ENCODE measurements around the gene PLAGL1.

Gene PLAGL1

GRCh38 chr6:144008846-144009245 is 787 bp upstream of the PLAGL1 start:
- DNase-seq (ENCODE audit: low read depth), result no peak

- DNase-seq (ENCODE audit: low read depth), result no peak
These were observed 460 bp downstream of the PLAGL1 start for GRCh38 chr6:144007478-144008119.

GRCh38 chr6:144006736-144007477 is 1.2 kb downstream of the PLAGL1 start:
- DNase-seq (ENCODE audit: low read depth), result no peak

GRCh38 chr6:143999406-143999805 is 8.7 kb downstream of the PLAGL1 start:
- no peak for DNase-seq (ENCODE audit: low read depth)

- DNase-seq (ENCODE audit: low read depth), result no peak
These were observed 9.4 kb downstream of the PLAGL1 start for GRCh38 chr6:143998686-143999085.

GRCh38 chr6:143993965-143994646 is 14.0 kb downstream of the PLAGL1 start:
- DNase-seq (ENCODE audit: low read depth), result no peak

GRCh38 chr6:143992285-143992684 is 15.8 kb downstream of the PLAGL1 start:
- DNase-seq (ENCODE audit: low read depth), result no peak

- DNase-seq (ENCODE audit: low read depth), result no peak
These were observed 21.5 kb downstream of the PLAGL1 start for GRCh38 chr6:143986463-143987065.

GRCh38 chr6:143984666-143985065 is 23.4 kb downstream of the PLAGL1 start:
- no peak for DNase-seq (ENCODE audit: low read depth)

GRCh38 chr6:143982968-143983367 is 25.1 kb downstream of the PLAGL1 start:
- no peak for DNase-seq (ENCODE audit: low read depth)

GRCh38 chr6:143980921-143981320 is 27.1 kb downstream of the PLAGL1 start:
- no peak for DNase-seq (ENCODE audit: low read depth)

- no peak for DNase-seq (ENCODE audit: low read depth)
These were observed 31.2 kb downstream of the PLAGL1 start for GRCh38 chr6:143976806-143977349.

GRCh38 chr6:143974089-143974488 is 34.0 kb downstream of the PLAGL1 start:
- no peak for DNase-seq (ENCODE audit: low read depth)

GRCh38 chr6:143973097-143973966 is 34.7 kb downstream of the PLAGL1 start:
- no peak for DNase-seq (ENCODE audit: low read depth)

GRCh38 chr6:143971482-143972205 is 36.4 kb downstream of the PLAGL1 start:
- no peak for DNase-seq (ENCODE audit: low read depth)

- no peak for DNase-seq (ENCODE audit: low read depth)
These were observed 37.4 kb downstream of the PLAGL1 start for GRCh38 chr6:143970456-143971218.

- no peak for DNase-seq (ENCODE audit: low read depth)
These were observed 39.0 kb downstream of the PLAGL1 start for GRCh38 chr6:143969077-143969476.

GRCh38 chr6:143967706-143968376 is 40.2 kb downstream of the PLAGL1 start:
- DNase-seq (ENCODE audit: low read depth), result no peak

- DNase-seq (ENCODE audit: low read depth), result no peak
These were observed 41.7 kb downstream of the PLAGL1 start for GRCh38 chr6:143966312-143966711.

Data from stimulated activated CD8-positive, alpha-beta memory T cell treated with anti-CD3 and anti-CD28 coated beads, Interleukin-12 subunit alpha, Interleukin-12 subunit beta, amount 100 ng/mL, for 4 hours (primary cell).